ENCODE results near the gene EPS15.

GRCh38 chr1:51482881-51483280, 36.2 kb downstream of the EPS15 start:
- no peak for TF ChIP-seq CTCF (conservative IDR thresholded peaks at IDR 0.05 in 1 of 2, IDR thresholded peaks at IDR 0.05 in 1 of 2; ENCODE audit: extremely low read depth in 1 of 2, insufficient read depth in 1 of 2, low read depth in 1 of 2, low read length in 2 of 2)
- TF ChIP-seq EZH2 (IDR thresholded peaks at IDR 0.05; ENCODE audit: borderline replicate concordance, low read length): no peak

Measured in mammary epithelial cell (primary cell).